ENCODE data around the gene CNGA3.

- TF ChIP-seq CTCF (conservative IDR thresholded peaks at IDR 0.05; ENCODE audit: low read length) (no peak), EZH2phosphoT487 (IDR thresholded peaks at IDR 0.05; ENCODE audit: borderline replicate concordance) (no peak)
Observed at GRCh38 chr2:98393354-98393753, 47.1 kb downstream of the CNGA3 start.
